ENCODE measurements around the gene AGR3.

Gene AGR3

DNA sequence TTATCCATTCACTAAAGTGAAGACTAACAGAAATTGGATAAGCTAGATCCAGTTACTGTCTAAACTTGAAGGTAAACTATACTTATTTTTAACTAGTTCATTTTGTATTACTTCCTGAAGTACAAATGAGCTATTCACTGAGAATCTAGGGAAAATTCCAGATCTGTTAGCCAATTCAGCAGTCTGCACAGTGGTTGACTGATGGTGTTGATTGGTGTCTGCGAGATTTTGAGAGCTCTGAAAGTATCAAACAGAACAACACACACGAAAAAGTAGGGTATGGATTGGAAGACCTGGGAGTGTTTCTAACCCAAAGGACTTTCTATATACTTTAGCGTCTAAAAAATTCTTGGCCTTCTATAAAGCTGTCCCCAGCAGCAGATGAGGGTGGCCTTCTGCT, 43.4 kb downstream of the AGR3 start:
- H3K27me3 Mint-ChIP-seq: no peaks in the 10 kb centered on the region
- intact Hi-C loops (cut with micrococcal nuclease): no loop called here
- H3K4me1 Mint-ChIP-seq (ENCODE audit: low read depth): no peaks in the 10 kb centered on the region
- H3K4me3 Mint-ChIP-seq: no peak overlapping the region
- H3K9me3 Mint-ChIP-seq: no peaks in the 10 kb centered on the region
- H3K36me3 Mint-ChIP-seq (ENCODE audit: low read depth): no peaks in the 10 kb centered on the region
- H3K27ac Mint-ChIP-seq: no peak overlapping the region

DNA sequence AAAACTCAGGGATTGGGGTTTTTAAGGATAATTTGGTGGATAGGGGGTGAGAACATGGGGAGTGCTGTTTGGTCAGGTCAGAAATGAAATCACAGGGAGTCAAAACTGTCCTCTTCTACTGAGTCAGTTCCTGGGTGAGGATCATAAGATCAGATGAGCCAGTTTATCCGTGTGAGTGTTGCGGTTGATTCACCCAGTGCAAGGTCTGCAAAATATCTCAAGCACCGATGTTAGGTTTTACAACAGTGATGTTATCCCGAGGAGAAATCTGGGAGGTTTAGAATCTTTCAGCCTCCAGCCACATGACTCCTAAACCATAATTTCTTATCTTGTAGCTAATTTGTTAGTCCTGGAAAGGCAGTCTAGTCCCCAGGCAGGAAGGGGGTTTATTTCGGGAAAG, 45.3 kb downstream of the AGR3 start:
- intact Hi-C loops (cut with micrococcal nuclease): no loop called here
- no peak overlapping the region for H3K4me3 Mint-ChIP-seq

DNA sequence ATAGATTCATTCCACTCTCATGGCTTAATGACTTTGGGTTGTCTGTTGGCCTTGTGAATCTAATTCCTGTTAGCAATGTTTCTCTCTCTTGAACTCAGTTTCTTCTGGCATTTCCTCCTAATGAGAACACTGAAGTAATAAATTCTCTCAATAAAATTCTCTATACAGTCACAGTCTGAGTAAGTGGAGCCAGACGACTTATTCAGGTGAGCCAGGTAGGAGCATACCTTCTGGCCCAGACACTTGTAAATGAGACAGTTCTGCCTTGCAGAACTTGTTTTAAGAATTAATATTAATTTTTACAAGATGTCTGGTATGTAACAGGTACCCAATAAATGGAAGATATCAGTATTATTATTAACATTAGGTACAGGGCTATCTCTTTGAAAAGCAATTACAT, 48.4 kb downstream of the AGR3 start:
- Mint-ChIP-seq H3K27ac (no peak overlapping the region), H3K9me3 (peaks cover 9% of the 10 kb centered on the region), H3K36me3 (ENCODE audit: low read depth) (no peaks in the 10 kb centered on the region), H3K27me3 (no peaks in the 10 kb centered on the region), H3K4me3 (no peak overlapping the region), H3K4me1 (ENCODE audit: low read depth) (no peaks in the 10 kb centered on the region)
- intact Hi-C loops (cut with micrococcal nuclease): no loop called here

More for the DNA sequence above, 45.3 kb downstream of the AGR3 start:
- Mint-ChIP-seq H3K27me3 (no peaks in the 10 kb centered on the region), H3K4me1 (ENCODE audit: low read depth) (no peaks in the 10 kb centered on the region), H3K27ac (no peak overlapping the region), H3K9me3 (no peaks in the 10 kb centered on the region), H3K36me3 (ENCODE audit: low read depth) (no peaks in the 10 kb centered on the region)

DNA sequence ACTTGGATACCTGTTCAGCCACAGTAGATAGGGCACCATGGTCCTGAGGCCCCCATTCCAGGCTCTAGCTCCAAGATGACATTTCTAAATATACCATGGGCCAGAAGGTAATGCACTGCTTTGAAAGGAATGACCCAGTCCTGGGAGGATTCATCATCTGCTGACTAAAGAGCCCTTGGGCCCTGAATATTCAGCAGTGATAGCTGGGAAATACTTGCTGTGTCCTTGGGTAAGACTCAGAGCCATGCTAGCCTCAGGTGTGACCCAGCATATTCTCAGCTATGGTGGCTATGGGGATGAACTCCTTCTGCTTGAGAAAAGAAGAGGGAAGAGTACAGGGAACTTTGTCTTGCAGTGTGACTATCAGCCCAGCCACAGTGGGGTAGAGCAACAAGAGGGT, 55.7 kb downstream of the AGR3 start:
- intact Hi-C loops (cut with micrococcal nuclease): no loop called here
- H3K4me1 Mint-ChIP-seq (ENCODE audit: low read depth): no peaks in the 10 kb centered on the region
- no peak overlapping the region for H3K4me3 Mint-ChIP-seq
- no peaks in the 10 kb centered on the region for H3K27me3 Mint-ChIP-seq
- H3K9me3 Mint-ChIP-seq: peaks cover 9% of the 10 kb centered on the region
- H3K36me3 Mint-ChIP-seq (ENCODE audit: low read depth): no peaks in the 10 kb centered on the region
- no peak overlapping the region for H3K27ac Mint-ChIP-seq

DNA sequence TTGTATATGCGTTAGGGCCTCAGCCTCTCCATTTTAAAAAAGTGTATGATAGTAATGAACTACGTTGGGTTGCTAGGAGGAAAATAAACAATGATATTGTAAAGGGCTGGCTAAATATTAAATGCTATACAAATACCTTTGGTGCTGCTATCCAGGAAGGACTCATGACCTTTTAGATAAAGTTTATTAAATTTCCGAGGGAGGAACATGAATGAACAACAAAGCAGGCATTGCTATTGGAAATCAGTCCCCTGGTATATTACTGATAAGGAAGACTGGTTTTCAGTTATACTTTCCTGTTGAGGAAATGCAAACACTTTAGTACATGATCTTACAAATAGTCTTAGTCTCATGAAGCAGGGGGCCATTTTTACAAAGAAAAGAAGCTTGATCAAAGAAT, 59.8 kb downstream of the AGR3 start:
- no peaks in the 10 kb centered on the region for H3K36me3 Mint-ChIP-seq (ENCODE audit: low read depth)
- no peaks in the 10 kb centered on the region for H3K27me3 Mint-ChIP-seq
- H3K4me3 Mint-ChIP-seq: no peak overlapping the region
- intact Hi-C loops (cut with micrococcal nuclease): no loop called here
- H3K9me3 Mint-ChIP-seq: no peaks in the 10 kb centered on the region
- H3K27ac Mint-ChIP-seq: no peak overlapping the region
- H3K4me1 Mint-ChIP-seq (ENCODE audit: low read depth): peaks cover under 1% of the 10 kb centered on the region

DNA sequence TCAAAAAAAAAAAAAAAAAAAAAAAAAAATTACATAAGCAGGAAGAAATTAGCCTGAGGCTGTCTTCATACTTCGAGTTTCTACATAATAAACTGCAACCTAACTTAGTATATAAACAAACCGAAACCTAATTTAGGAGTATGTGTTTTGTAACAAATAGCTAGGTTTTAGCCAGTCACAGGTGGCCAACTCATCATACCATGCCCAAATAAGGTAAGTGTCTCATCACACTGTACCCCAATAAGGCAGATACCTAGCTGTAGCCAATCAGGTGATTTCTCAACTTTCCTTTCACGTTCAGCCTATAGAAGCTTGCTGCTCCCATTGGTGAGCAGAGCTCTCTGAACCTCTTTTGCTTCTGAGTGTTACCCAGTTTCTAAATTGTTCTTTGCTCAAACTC, 63.1 kb downstream of the AGR3 start:
- no peaks in the 10 kb centered on the region for H3K36me3 Mint-ChIP-seq (ENCODE audit: low read depth)
- intact Hi-C loops (cut with micrococcal nuclease): no loop called here
- H3K4me3 Mint-ChIP-seq: no peak overlapping the region
- H3K9me3 Mint-ChIP-seq: no peaks in the 10 kb centered on the region
- H3K27me3 Mint-ChIP-seq: no peaks in the 10 kb centered on the region
- peaks cover 16% of the 10 kb centered on the region for H3K4me1 Mint-ChIP-seq (ENCODE audit: low read depth)
- no peak overlapping the region for H3K27ac Mint-ChIP-seq

DNA sequence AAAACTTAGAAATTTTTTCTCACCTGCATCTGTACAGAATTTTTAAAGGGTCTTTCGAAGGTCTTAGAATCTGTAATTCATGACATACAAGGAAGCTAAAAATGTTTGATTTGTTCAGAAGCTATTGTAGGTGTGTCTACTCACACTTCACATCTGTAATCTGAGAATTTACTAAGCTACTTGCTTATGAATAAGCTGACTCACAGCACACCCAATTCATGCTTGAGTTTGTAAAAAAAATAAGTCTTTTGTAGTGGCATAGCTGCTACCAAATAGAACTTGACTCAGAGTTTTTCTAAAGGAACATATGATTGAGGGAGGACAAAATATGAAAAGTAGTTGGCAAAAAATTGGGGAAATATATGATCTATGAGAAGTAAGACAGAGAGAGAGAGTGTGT, 64.2 kb downstream of the AGR3 start:
- Mint-ChIP-seq H3K9me3 (no peaks in the 10 kb centered on the region), H3K4me3 (no peak overlapping the region), H3K36me3 (ENCODE audit: low read depth) (no peaks in the 10 kb centered on the region), H3K4me1 (ENCODE audit: low read depth) (peaks cover 16% of the 10 kb centered on the region), H3K27ac (no peak overlapping the region), H3K27me3 (no peaks in the 10 kb centered on the region)
- intact Hi-C loops (cut with micrococcal nuclease): no loop called here

DNA sequence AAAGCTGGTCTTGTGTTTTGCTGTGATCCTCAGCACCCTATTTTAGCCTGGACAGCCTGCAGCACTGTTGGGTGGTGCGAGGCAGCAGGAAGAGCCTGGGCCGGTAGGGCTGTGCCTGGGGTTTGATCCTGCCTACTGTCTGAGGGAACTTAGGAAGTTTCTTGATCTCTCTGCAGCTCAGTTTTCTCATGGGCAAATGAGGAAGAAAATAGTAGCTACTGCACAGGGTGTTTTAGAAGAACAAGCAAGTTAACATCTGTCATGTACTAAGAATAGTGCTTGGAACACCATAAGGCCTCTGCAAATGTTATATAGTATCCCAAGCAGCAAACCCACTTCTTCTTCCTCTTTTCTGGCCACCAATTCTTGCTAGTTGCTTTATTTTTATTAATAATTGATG, 65.0 kb downstream of the AGR3 start:
- no peak overlapping the region for H3K27ac Mint-ChIP-seq

DNA sequence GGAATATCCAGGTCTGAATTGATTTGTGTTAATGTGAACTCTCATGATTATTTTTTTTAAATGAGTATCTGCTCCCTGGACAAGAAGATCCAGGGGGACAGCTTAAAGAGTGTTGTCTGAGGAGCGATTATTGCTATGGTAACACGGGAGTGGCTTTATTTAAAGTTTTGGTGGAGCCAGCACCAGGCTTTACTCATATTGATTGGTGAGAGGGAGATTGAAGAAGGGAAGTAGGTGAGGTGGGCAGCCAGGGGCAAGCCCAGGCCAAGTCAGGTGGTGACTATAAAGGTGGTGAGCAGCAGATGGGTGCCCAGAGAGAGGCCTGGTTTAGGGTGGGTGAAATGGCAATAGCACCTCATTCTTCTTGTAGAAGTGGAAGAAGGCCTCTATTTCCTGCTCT, 66.8 kb downstream of the AGR3 start:
- H3K27me3 Mint-ChIP-seq: no peaks in the 10 kb centered on the region
- no peak overlapping the region for H3K4me3 Mint-ChIP-seq
- no peak overlapping the region for H3K27ac Mint-ChIP-seq
- intact Hi-C loops (cut with micrococcal nuclease): no loop called here
- H3K36me3 Mint-ChIP-seq (ENCODE audit: low read depth): no peaks in the 10 kb centered on the region
- no peaks in the 10 kb centered on the region for H3K9me3 Mint-ChIP-seq
- peaks cover 16% of the 10 kb centered on the region for H3K4me1 Mint-ChIP-seq (ENCODE audit: low read depth)

More for the DNA sequence above, 65.0 kb downstream of the AGR3 start:
- Mint-ChIP-seq H3K4me3 (peak overlapping the region; percentile 4), H3K9me3 (no peaks in the 10 kb centered on the region), H3K27me3 (no peaks in the 10 kb centered on the region), H3K4me1 (ENCODE audit: low read depth) (peaks cover 16% of the 10 kb centered on the region), H3K36me3 (ENCODE audit: low read depth) (no peaks in the 10 kb centered on the region)
- intact Hi-C loops (cut with micrococcal nuclease): no loop called here

DNA sequence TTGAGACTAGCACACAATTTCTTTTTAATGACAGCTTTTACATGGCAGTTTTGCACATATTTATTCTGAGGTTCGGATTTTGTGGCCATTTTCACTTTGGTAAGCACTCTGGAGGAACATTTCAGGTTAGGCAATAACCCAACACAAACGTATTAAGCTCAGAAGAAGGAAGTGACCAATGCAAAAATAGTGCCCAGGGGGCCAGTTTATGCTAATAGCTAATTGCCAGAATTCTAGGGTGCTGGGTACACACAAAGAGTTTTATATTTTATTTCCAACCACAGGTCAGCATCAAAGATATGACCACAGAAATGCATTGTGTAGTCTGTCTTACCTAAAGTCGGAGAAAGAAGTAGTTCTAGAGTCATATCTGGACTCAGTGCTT, 68.6 kb downstream of the AGR3 start:
- H3K4me3 Mint-ChIP-seq: no peak overlapping the region
- H3K27me3 Mint-ChIP-seq: no peaks in the 10 kb centered on the region
- H3K27ac Mint-ChIP-seq: no peak overlapping the region
- peaks cover 16% of the 10 kb centered on the region for H3K4me1 Mint-ChIP-seq (ENCODE audit: low read depth)
- no peaks in the 10 kb centered on the region for H3K9me3 Mint-ChIP-seq
- H3K36me3 Mint-ChIP-seq (ENCODE audit: low read depth): no peaks in the 10 kb centered on the region
- intact Hi-C loops (cut with micrococcal nuclease): no loop called here

DNA sequence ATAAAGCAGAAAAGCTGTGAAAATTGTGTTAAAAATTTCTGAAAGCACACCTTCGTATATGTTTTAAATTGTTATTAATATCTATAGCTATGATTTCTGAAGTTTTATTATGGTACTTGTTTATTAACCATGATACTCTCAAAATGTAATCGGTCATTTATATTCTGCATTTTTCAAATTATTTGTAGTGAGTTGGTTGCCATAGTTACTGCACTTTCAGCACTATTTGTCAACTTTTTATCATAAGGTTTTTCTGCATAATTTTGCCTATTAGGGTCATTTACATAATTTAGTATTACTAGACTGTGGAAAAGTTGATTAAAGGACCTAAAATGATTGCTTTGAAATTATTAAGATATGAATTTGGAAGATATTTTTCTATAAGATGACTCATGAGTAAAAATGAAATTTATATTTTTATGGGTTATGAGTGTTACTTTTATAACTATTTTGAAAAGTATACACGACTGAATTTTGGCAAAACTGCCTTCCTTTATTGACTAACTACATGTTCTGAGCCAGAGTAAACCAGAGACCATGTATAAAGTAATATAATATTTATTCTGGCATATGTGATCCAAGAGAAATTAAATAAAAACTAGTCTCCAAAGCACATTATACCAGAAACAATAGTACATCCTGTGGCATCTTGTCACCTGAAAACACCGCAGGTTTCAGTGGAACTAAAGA, 69.1 kb downstream of the AGR3 start:
- H3K4me1 Mint-ChIP-seq (ENCODE audit: low read depth): peaks cover 16% of the 10 kb centered on the region
- H3K36me3 Mint-ChIP-seq (ENCODE audit: low read depth): no peaks in the 10 kb centered on the region
- no peaks in the 10 kb centered on the region for H3K27me3 Mint-ChIP-seq
- no peak overlapping the region for H3K4me3 Mint-ChIP-seq
- no peaks in the 10 kb centered on the region for H3K9me3 Mint-ChIP-seq
- H3K27ac Mint-ChIP-seq: no peak overlapping the region
- intact Hi-C loops (cut with micrococcal nuclease): no loop called here

DNA sequence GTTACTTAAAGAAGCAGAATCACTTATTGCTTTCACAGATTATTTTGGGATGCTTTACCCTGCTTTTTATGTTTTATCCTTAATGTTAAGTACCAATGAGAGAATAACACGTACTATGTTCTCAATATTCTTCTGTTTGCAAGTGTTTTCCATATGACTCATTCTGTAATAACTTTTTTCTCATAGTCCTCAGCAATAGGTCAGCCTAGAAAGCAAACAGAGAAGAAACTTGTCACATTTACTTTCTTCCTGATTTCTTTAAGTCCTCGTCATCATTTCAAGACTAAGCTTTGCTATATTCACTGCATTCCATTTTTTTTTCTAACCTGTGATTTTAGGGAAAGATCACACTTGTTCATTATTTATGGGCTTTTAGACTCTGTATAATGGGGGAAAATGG, 70.2 kb downstream of the AGR3 start:
- no peaks in the 10 kb centered on the region for H3K27me3 Mint-ChIP-seq
- intact Hi-C loops (cut with micrococcal nuclease): no loop called here
- H3K4me3 Mint-ChIP-seq: no peak overlapping the region
- H3K27ac Mint-ChIP-seq: no peak overlapping the region
- no peaks in the 10 kb centered on the region for H3K36me3 Mint-ChIP-seq (ENCODE audit: low read depth)
- no peaks in the 10 kb centered on the region for H3K9me3 Mint-ChIP-seq
- H3K4me1 Mint-ChIP-seq (ENCODE audit: low read depth): peaks cover 11% of the 10 kb centered on the region

DNA sequence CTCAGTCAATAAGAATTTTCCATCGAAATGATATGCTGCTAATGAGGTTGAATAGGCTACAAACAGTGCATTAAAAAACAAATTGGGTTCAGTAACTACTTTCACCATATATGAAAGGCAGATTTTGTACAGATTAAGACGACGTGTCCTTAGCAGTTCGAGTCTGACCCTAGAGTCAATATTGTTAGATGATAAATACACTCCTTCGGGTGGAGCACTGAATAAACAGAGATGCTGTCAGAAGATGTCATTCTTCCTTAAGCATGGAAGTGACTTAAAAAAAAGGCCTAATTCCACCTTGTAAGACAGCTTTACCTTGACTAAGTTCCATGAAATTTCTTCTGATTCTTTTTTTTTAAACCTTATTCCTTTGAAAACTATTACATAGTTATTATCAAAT, 71.2 kb downstream of the AGR3 start:
- no peaks in the 10 kb centered on the region for H3K27me3 Mint-ChIP-seq
- intact Hi-C loops (cut with micrococcal nuclease): no loop called here
- H3K27ac Mint-ChIP-seq: no peak overlapping the region
- H3K36me3 Mint-ChIP-seq (ENCODE audit: low read depth): no peaks in the 10 kb centered on the region
- H3K4me3 Mint-ChIP-seq: no peak overlapping the region
- H3K9me3 Mint-ChIP-seq: no peaks in the 10 kb centered on the region
- peaks cover under 1% of the 10 kb centered on the region for H3K4me1 Mint-ChIP-seq (ENCODE audit: low read depth)

DNA sequence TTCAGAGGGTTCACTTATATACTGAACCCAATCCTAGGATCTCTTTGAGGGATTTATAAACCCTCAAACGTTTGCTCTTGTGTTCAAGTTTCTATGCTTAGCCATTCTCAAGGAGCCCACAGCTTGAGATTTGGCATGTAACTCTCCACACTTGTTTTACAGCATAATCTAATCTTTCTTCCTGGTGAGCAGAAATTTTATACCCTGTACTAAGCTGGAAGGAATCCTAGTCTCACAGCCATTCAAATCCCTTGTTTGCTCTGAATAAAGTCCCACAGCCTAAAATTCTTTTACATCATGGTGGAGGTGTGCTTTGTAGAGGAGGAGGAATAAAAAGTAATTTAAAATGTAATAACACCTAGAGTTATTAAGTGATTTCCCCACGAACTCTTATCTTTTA, 71.7 kb downstream of the AGR3 start:
- H3K4me1 Mint-ChIP-seq (ENCODE audit: low read depth): no peaks in the 10 kb centered on the region

More for the DNA sequence above, 71.7 kb downstream of the AGR3 start:
- intact Hi-C loops (cut with micrococcal nuclease): no loop called here
- H3K9me3 Mint-ChIP-seq: no peaks in the 10 kb centered on the region
- no peaks in the 10 kb centered on the region for H3K36me3 Mint-ChIP-seq (ENCODE audit: low read depth)
- no peak overlapping the region for H3K4me3 Mint-ChIP-seq
- H3K27ac Mint-ChIP-seq: no peak overlapping the region
- no peaks in the 10 kb centered on the region for H3K27me3 Mint-ChIP-seq
